ENCODE data around the gene ARCN1.
"Not testable (repeated sequence)": the region's sequence is repeated elsewhere in the genome, so short reads cannot be mapped to it uniquely, and the experiment has no call there.

ARCN1 gene

GRCh38 chr11:118606157-118606843, 34.1 kb downstream of the ARCN1 start:
- Mint-ChIP-seq H3K4me3 (peak overlapping the region; percentile 23), H3K27ac (no peak overlapping the region)

GRCh38 chr11:118606844-118607228, 34.6 kb downstream of the ARCN1 start:
- H3K27ac Mint-ChIP-seq, result no peak overlapping the region
- no peak for DNase-seq

More at GRCh38 chr11:118606157-118606843, 34.1 kb downstream of the ARCN1 start:
- no peaks in the 10 kb centered on the region for H3K9me3 Mint-ChIP-seq
- peaks cover 24% of the 10 kb centered on the region for H3K4me1 Mint-ChIP-seq
- no peak for DNase-seq
- peaks cover 8% of the 10 kb centered on the region for H3K36me3 Mint-ChIP-seq (ENCODE audit: low read depth)
- ATAC-seq, result no peak
- peaks cover 22% of the 10 kb centered on the region for H3K27me3 Mint-ChIP-seq

GRCh38 chr11:118607401-118608359, 35.5 kb downstream of the ARCN1 start, which contains the start of gene PHLDB1:
TSS of gene PHLDB1 (plus strand) at chr11:118607615. CDS start at chr11:118613837, 6,222 bp downstream.
- ATAC-seq, result peak; percentile 8
- Mint-ChIP-seq H3K36me3 (ENCODE audit: low read depth) (no peaks in the 10 kb centered on the region), H3K9me3 (no peaks in the 10 kb centered on the region), H3K4me1 (peaks cover 25% of the 10 kb centered on the region), H3K4me3 (peak within 1 kb of the TSS; percentile 76), H3K27ac (no peak within 1 kb of the TSS), H3K27me3 (peaks cover 24% of the 10 kb centered on the region)
- DNase-seq, result peak; percentile 48

More at GRCh38 chr11:118606844-118607228, 34.6 kb downstream of the ARCN1 start:
- Mint-ChIP-seq H3K9me3 (no peaks in the 10 kb centered on the region), H3K4me1 (peaks cover 25% of the 10 kb centered on the region), H3K27me3 (peaks cover 22% of the 10 kb centered on the region), H3K4me3 (peak overlapping the region; percentile 23), H3K36me3 (ENCODE audit: low read depth) (peaks cover 3% of the 10 kb centered on the region)
- no peak for ATAC-seq

GRCh38 chr11:118608360-118609227, 36.4 kb downstream of the ARCN1 start:
- peaks cover 25% of the 10 kb centered on the region for H3K4me1 Mint-ChIP-seq
- H3K36me3 Mint-ChIP-seq (ENCODE audit: low read depth), result no peaks in the 10 kb centered on the region
- peak overlapping the region; percentile 76 for H3K4me3 Mint-ChIP-seq
- peak overlapping the region; percentile 63 for H3K27ac Mint-ChIP-seq
- H3K27me3 Mint-ChIP-seq, result peaks cover 24% of the 10 kb centered on the region
- ATAC-seq (peak; percentile 69), DNase-seq (peak; percentile 72)
- no peaks in the 10 kb centered on the region for H3K9me3 Mint-ChIP-seq

GRCh38 chr11:118609380-118610224, 37.4 kb downstream of the ARCN1 start:
- DNase-seq (peak; percentile 36), ATAC-seq (peak; percentile 10)
- H3K4me3 Mint-ChIP-seq, result peak overlapping the region; percentile 76
- H3K36me3 Mint-ChIP-seq (ENCODE audit: low read depth), result no peaks in the 10 kb centered on the region
- peaks cover 24% of the 10 kb centered on the region for H3K27me3 Mint-ChIP-seq
- peak overlapping the region; percentile 64 for H3K27ac Mint-ChIP-seq
- peaks cover 25% of the 10 kb centered on the region for H3K4me1 Mint-ChIP-seq
- H3K9me3 Mint-ChIP-seq, result no peaks in the 10 kb centered on the region

- Mint-ChIP-seq H3K4me3 (peak overlapping the region; percentile 76), H3K4me1 (peaks cover 25% of the 10 kb centered on the region), H3K36me3 (ENCODE audit: low read depth) (no peaks in the 10 kb centered on the region), H3K9me3 (no peaks in the 10 kb centered on the region), H3K27me3 (peaks cover 24% of the 10 kb centered on the region), H3K27ac (peak overlapping the region; percentile 64)
- ATAC-seq (no peak), DNase-seq (peak; percentile 23)
These were observed 38.1 kb downstream of the ARCN1 start for GRCh38 chr11:118610225-118610772.

GRCh38 chr11:118610773-118611432, 38.7 kb downstream of the ARCN1 start:
- peak; percentile 66 for ATAC-seq

GRCh38 chr11:118611433-118611795, 39.2 kb downstream of the ARCN1 start:
- not testable (repeated sequence) for DNase-seq; H3K27ac Mint-ChIP-seq; H3K9me3 Mint-ChIP-seq; H3K36me3 Mint-ChIP-seq (ENCODE audit: low read depth); ATAC-seq
- Mint-ChIP-seq H3K4me3 (peak overlapping the region; percentile 57), H3K27me3 (peaks cover 24% of the 10 kb centered on the region), H3K4me1 (peaks cover 25% of the 10 kb centered on the region)

More at GRCh38 chr11:118610773-118611432, 38.7 kb downstream of the ARCN1 start:
- peak; percentile 92 for DNase-seq
- H3K27me3 Mint-ChIP-seq, result peaks cover 24% of the 10 kb centered on the region
- H3K27ac Mint-ChIP-seq, result no peak overlapping the region
- peaks cover 25% of the 10 kb centered on the region for H3K4me1 Mint-ChIP-seq
- H3K4me3 Mint-ChIP-seq, result peak overlapping the region; percentile 57
- H3K9me3 Mint-ChIP-seq, result no peaks in the 10 kb centered on the region
- H3K36me3 Mint-ChIP-seq (ENCODE audit: low read depth), result no peaks in the 10 kb centered on the region

GRCh38 chr11:118612378-118612777, 40.2 kb downstream of the ARCN1 start:
- no peak overlapping the region for H3K4me3 Mint-ChIP-seq
- H3K27me3 Mint-ChIP-seq, result peaks cover 19% of the 10 kb centered on the region
- ATAC-seq (no peak), DNase-seq (no peak)
- H3K9me3 Mint-ChIP-seq, result no peaks in the 10 kb centered on the region
- H3K4me1 Mint-ChIP-seq, result peaks cover 21% of the 10 kb centered on the region
- no peak overlapping the region for H3K27ac Mint-ChIP-seq
- no peaks in the 10 kb centered on the region for H3K36me3 Mint-ChIP-seq (ENCODE audit: low read depth)

GRCh38 chr11:118614511-118614910, 42.3 kb downstream of the ARCN1 start:
- peaks cover 11% of the 10 kb centered on the region for H3K27me3 Mint-ChIP-seq
- H3K4me3 Mint-ChIP-seq, result no peak overlapping the region
- DNase-seq (no peak), ATAC-seq (no peak)
- H3K27ac Mint-ChIP-seq, result no peak overlapping the region
- peaks cover 8% of the 10 kb centered on the region for H3K4me1 Mint-ChIP-seq
- no peaks in the 10 kb centered on the region for H3K9me3 Mint-ChIP-seq
- no peaks in the 10 kb centered on the region for H3K36me3 Mint-ChIP-seq (ENCODE audit: low read depth)

- Mint-ChIP-seq H3K4me1 (peaks cover 8% of the 10 kb centered on the region), H3K9me3 (no peaks in the 10 kb centered on the region), H3K27me3 (peaks cover 10% of the 10 kb centered on the region), H3K36me3 (ENCODE audit: low read depth) (no peaks in the 10 kb centered on the region), H3K4me3 (no peak overlapping the region), H3K27ac (no peak overlapping the region)
- ATAC-seq (no peak), DNase-seq (no peak)
These were observed 43.2 kb downstream of the ARCN1 start for GRCh38 chr11:118615282-118615975.

GRCh38 chr11:118615976-118616371, 43.8 kb downstream of the ARCN1 start:
- Mint-ChIP-seq H3K27me3 (peaks cover 14% of the 10 kb centered on the region), H3K36me3 (ENCODE audit: low read depth) (no peaks in the 10 kb centered on the region), H3K27ac (no peak overlapping the region), H3K4me3 (no peak overlapping the region), H3K4me1 (peaks cover 10% of the 10 kb centered on the region), H3K9me3 (no peaks in the 10 kb centered on the region)
- no peak for DNase-seq
- ATAC-seq, result no peak

Measured in activated naive CD8-positive, alpha-beta T cell treated with anti-CD3 and anti-CD28 coated beads, Interleukin-2, amount 50 U/mL, for 24 hours (primary cell).